NCI-H748 treated with DMSO at 0.1 percent for 48 hours (cell line): ENCODE results near the gene TRMT11.
"Not testable (repeated sequence)": the region's sequence is repeated elsewhere in the genome, so short reads cannot be mapped to it uniquely, and the experiment has no call there.

ENCODE experiments used
- DNase-seq: peaks from one replicate; lab custom pipeline; 2025; lab: John Stamatoyannopoulos, UW

TRMT11 gene

GRCh38 chr6:125956506-125957390, 29.6 kb upstream of the TRMT11 start, which contains the start of gene HINT3:
Gene HINT3 (plus strand): TSS chr6:125956770. CDS start chr6:125956978, 208 bp downstream.
- peak; percentile 93 for DNase-seq

- DNase-seq: no peak
These were observed 29.0 kb upstream of the TRMT11 start for GRCh38 chr6:125957391-125957693.

- no peak for DNase-seq
These were observed 28.5 kb upstream of the TRMT11 start for GRCh38 chr6:125957845-125958244.

GRCh38 chr6:125959041-125959440, 27.3 kb upstream of the TRMT11 start:
- no peak for DNase-seq

- DNase-seq: no peak
These were observed 25.2 kb upstream of the TRMT11 start for GRCh38 chr6:125961117-125961516.

- no peak for DNase-seq
These were observed 23.3 kb upstream of the TRMT11 start for GRCh38 chr6:125962900-125963497.

- no peak for DNase-seq
These were observed 22.5 kb upstream of the TRMT11 start for GRCh38 chr6:125963817-125964216.

GRCh38 chr6:125966569-125966968, 19.8 kb upstream of the TRMT11 start:
- DNase-seq: no peak

GRCh38 chr6:125968493-125968892, 17.8 kb upstream of the TRMT11 start:
- no peak for DNase-seq

GRCh38 chr6:125970760-125971159, 15.6 kb upstream of the TRMT11 start:
- no peak for DNase-seq

GRCh38 chr6:125972478-125972877, 13.9 kb upstream of the TRMT11 start:
- DNase-seq: not testable (repeated sequence)

GRCh38 chr6:125974214-125974866, 12.0 kb upstream of the TRMT11 start:
- peak; percentile 31 for DNase-seq

- DNase-seq: no peak
These were observed 7.2 kb upstream of the TRMT11 start for GRCh38 chr6:125979101-125979500.

- no peak for DNase-seq
These were observed 4.7 kb upstream of the TRMT11 start for GRCh38 chr6:125981571-125982185.

- no peak for DNase-seq
These were observed 2.9 kb upstream of the TRMT11 start for GRCh38 chr6:125983246-125983945.

GRCh38 chr6:125984311-125984710, 2.0 kb upstream of the TRMT11 start:
- DNase-seq: no peak

GRCh38 chr6:125985522-125985921, 818 bp upstream of the TRMT11 start:
- DNase-seq: no peak

GRCh38 chr6:125985979-125986300, 400 bp upstream of the TRMT11 start:
- DNase-seq: no peak

GRCh38 chr6:125987026-125987617, 782 bp downstream of the TRMT11 start:
- DNase-seq: peak; percentile 23

GRCh38 chr6:125988280-125988679, 1.9 kb downstream of the TRMT11 start:
- DNase-seq: no peak

GRCh38 chr6:125989631-125990030, 3.3 kb downstream of the TRMT11 start:
- DNase-seq: no peak

GRCh38 chr6:125991653-125992052, 5.3 kb downstream of the TRMT11 start:
- DNase-seq: no peak
